Peyer's patch (tissue), 4 donors: ENCODE results near the gene LRIG3. TPM values are rescaled to one million over a fixed set of nuclear protein-coding genes. Genes with fewer than 3 reads are reported as not detected.
A peak's percentile ranks its signal among the peaks of the same experiment; 100 is the strongest.

Experiments
- DNase-seq, 3 donors: peaks; one replicate each; pipeline ENCODE4 v3.0.0-alpha.2; 2017 to 2019
- H3K27ac ChIP-seq, 4 donors: fragments of 200-600 bp; sonication (generic); one replicate each; pipeline ENCODE4 v1.5.1; 2016 to 2019
- H3K27me3 ChIP-seq, 2 donors: fragments of 200-600 bp; sonication (generic); one replicate each; pipeline ENCODE4 v1.5.1; 2019
- H3K36me3 ChIP-seq, 3 donors: fragments of 200-600 bp; sonication (generic); one replicate each; pipeline ENCODE4 v1.5.1; 2016 to 2019
- H3K4me1 ChIP-seq, 4 donors: fragments of 200-600 bp; sonication (generic); one replicate each; pipeline ENCODE4 v1.5.1; 2016 to 2019
- H3K4me3 ChIP-seq, 4 donors: fragments of 200-600 bp; sonication (generic); 1 replicate in 3 of 4; 2 replicates in 1 of 4; pipeline ENCODE4 v1.5.1; 2016 to 2019; ENCODE audit warnings: mild to moderate bottlenecking in 1 of 4
- H3K9me3 ChIP-seq, 4 donors: fragments of 200-600 bp; sonication (generic); one replicate each; pipeline ENCODE4 v1.5.1; 2016 to 2019; ENCODE audit warnings: mild to moderate bottlenecking in 1 of 4
- CTCF ChIP-seq, 6 experiments: fragments of 450-650 bp in 4 of 6; fragments of 200-600 bp in 2 of 6; sonication (generic) in 1 of 6; IDR thresholded peaks; one replicate each; pipeline ENCODE4 v1.5.1; 2017 to 2019; ENCODE audit warnings: antibody characterized with exemption in 6 of 6, mild to moderate bottlenecking in 3 of 6, moderate library complexity in 1 of 6
- POLR2A ChIP-seq, 2 donors: fragments of 450-650 bp; IDR thresholded peaks; one replicate each; pipeline ENCODE4 v1.5.1; 2017; ENCODE audit warnings: antibody characterized with exemption in 2 of 2, mild to moderate bottlenecking in 2 of 2, moderate library complexity in 2 of 2
- total RNA-seq, 4 donors: library from RNA; depleted of rRNA; stranded (reverse); fragments of >200 nt; gene quantifications; one replicate each; pipeline ENCODE4 v1.1.0, GENCODE V29; 2016

LRIG3 gene
- total RNA-seq, 4 donors from 2014 or later = 56.9 to 136 (median 69.8) TPM

DNA sequence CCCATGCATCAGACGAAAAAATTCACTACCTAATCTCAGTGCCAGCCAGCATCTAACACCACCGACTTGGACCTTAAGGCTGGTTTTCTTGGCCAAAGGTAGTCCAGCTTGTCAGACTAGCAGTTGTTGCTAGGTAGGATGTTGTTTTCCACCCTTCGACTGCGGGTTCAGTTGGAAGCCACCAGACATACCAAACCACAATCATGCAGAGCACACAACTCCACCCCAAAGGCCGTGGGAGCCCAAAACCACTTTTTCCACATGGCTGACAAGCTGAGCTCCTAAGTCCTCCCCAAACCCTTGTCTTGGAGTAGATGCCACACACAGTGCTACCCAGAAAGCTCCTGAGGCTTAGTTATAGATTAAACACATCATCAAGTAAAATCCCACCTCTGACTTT, 46.8 kb downstream of the LRIG3 start:
- Histone ChIP-seq H3K27ac (no peak overlapping the region), H3K36me3 (peaks cover 0 to 65% (median 0%) of the 10 kb centered on the region in 3 donors), H3K27me3 (no peaks in the 10 kb centered on the region), H3K9me3 (no peaks in the 10 kb centered on the region), H3K4me1 (no peaks in the 10 kb centered on the region), H3K4me3 (no peak overlapping the region)
- TF ChIP-seq CTCF (IDR thresholded peaks at IDR 0.05) (no peak), POLR2A (IDR thresholded peaks at IDR 0.05) (no peak)
- no peak for DNase-seq

- Histone ChIP-seq H3K9me3 (no peaks in the 10 kb centered on the region), H3K4me3 (peak overlapping the region in 1 of 4 donors; percentile 25), H3K27me3 (no peaks in the 10 kb centered on the region), H3K4me1 (no peaks in the 10 kb centered on the region), H3K27ac (no peak overlapping the region), H3K36me3 (peaks cover 0 to 46% (median 0%) of the 10 kb centered on the region in 3 donors)
- TF ChIP-seq CTCF (IDR thresholded peaks at IDR 0.05) (no peak), POLR2A (IDR thresholded peaks at IDR 0.05) (no peak)
- DNase-seq = no peak
Observed at GRCh38 chr12:58871556-58871955, 48.7 kb downstream of the LRIG3 start.

- Histone ChIP-seq H3K36me3 (peaks cover 0 to 36% (median 0%) of the 10 kb centered on the region in 3 donors), H3K4me3 (no peak overlapping the region), H3K9me3 (no peaks in the 10 kb centered on the region), H3K27ac (no peak overlapping the region), H3K27me3 (no peaks in the 10 kb centered on the region), H3K4me1 (no peaks in the 10 kb centered on the region)
- TF ChIP-seq POLR2A (IDR thresholded peaks at IDR 0.05) (no peak), CTCF (IDR thresholded peaks at IDR 0.05) (no peak)
- no peak for DNase-seq
Observed at GRCh38 chr12:58870595-58870994, 49.7 kb downstream of the LRIG3 start.

- Histone ChIP-seq H3K27me3 (no peaks in the 10 kb centered on the region), H3K4me1 (no peaks in the 10 kb centered on the region), H3K27ac (peak overlapping the region in 2 of 4 donors; percentile 51 to 60), H3K4me3 (no peak overlapping the region), H3K9me3 (no peaks in the 10 kb centered on the region), H3K36me3 (no peaks in the 10 kb centered on the region)
- DNase-seq = no peak
- TF ChIP-seq POLR2A (IDR thresholded peaks at IDR 0.05) = no peak
- no peak for TF ChIP-seq CTCF (IDR thresholded peaks at IDR 0.05)
Observed at GRCh38 chr12:58860788-58861240, 59.5 kb downstream of the LRIG3 start.

GRCh38 chr12:58860056-58860787, 60.1 kb downstream of the LRIG3 start:
- no peaks in the 10 kb centered on the region for H3K27me3 ChIP-seq
- H3K27ac ChIP-seq = peak overlapping the region in 3 of 4 donors; percentile 12 to 60 (median 51)
- H3K9me3 ChIP-seq = no peaks in the 10 kb centered on the region
- no peaks in the 10 kb centered on the region for H3K4me1 ChIP-seq
- TF ChIP-seq CTCF (IDR thresholded peaks at IDR 0.05) (no peak), POLR2A (IDR thresholded peaks at IDR 0.05) (no peak)
- no peak for DNase-seq
- H3K4me3 ChIP-seq = no peak overlapping the region
- no peaks in the 10 kb centered on the region for H3K36me3 ChIP-seq
